NCI-H2196 (cell line): ENCODE measurements around the gene PEAK3.

Experiments
- DNase-seq: peaks from one replicate; lab custom pipeline; 2025; ENCODE audit not compliant: unreplicated experiment; lab: John Stamatoyannopoulos, UW

Gene PEAK3

GRCh38 chr19:2226051-2226839 is 55.7 kb downstream of the PEAK3 start:
- no peak for DNase-seq

- DNase-seq = no peak
Measured at GRCh38 chr19:2225415-2226050, 56.4 kb downstream of the PEAK3 start.

GRCh38 chr19:2224754-2225349 is 57.1 kb downstream of the PEAK3 start:
- no peak for DNase-seq
